HCEC 1CT (cell line): ENCODE measurements around the gene PCID2.

ENCODE experiments used
- DNase-seq: peaks from one replicate; pipeline ENCODE4 v3.0.0-alpha.2; 2017

PCID2 gene

GRCh38 chr13:113186061-113186900 lies 22.2 kb downstream of the PCID2 start:
- DNase-seq = no peak

GRCh38 chr13:113184568-113185440 lies 23.7 kb downstream of the PCID2 start:
- DNase-seq = no peak

GRCh38 chr13:113183450-113184129 lies 24.9 kb downstream of the PCID2 start:
- DNase-seq = no peak

DNA sequence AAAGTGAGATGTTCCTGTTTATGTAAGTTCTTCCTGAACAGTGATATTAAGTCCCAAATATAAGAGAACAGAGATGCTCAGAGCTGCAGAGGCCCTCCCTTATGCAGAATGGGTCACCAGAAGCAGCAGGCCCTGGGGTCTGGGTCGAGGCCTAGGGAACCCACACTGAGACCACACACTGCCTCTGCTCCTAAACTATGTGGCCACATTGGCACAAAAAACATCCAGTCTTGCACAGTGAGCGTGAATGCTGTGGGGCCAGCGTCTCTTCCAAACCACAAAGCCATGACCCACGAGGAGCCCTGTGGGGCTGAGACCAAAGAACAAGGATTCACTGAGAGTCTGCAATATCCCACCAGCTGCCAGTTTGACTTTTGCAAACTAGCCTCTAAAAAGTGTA lies 26.4 kb downstream of the PCID2 start:
- DNase-seq = no peak

GRCh38 chr13:113179374-113180230 lies 28.9 kb downstream of the PCID2 start:
- DNase-seq = no peak

- no peak for DNase-seq
Measured at GRCh38 chr13:113178896-113179167, 29.6 kb downstream of the PCID2 start.

GRCh38 chr13:113178070-113178895 lies 30.2 kb downstream of the PCID2 start:
- peak; percentile 97 for DNase-seq

DNA sequence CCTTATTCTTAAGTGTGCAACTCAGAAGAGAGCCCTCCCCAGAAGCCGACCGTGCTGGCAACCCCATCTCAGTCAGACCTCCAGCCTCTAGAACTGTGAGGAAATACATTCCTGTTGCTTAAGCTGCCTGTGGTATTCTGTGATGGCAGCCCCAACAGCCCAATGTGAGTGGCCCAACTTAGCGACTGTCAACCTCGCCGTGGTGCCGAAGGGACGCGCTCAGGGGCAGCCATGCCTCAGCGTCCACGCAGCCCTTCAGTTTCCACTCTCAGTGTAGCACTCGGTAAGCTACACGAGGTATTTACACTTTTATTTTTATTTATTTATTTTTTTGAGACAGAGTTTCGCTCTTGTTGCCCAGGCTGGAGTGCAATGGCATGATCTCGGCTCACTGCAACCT lies 31.6 kb downstream of the PCID2 start:
- no peak for DNase-seq

DNA sequence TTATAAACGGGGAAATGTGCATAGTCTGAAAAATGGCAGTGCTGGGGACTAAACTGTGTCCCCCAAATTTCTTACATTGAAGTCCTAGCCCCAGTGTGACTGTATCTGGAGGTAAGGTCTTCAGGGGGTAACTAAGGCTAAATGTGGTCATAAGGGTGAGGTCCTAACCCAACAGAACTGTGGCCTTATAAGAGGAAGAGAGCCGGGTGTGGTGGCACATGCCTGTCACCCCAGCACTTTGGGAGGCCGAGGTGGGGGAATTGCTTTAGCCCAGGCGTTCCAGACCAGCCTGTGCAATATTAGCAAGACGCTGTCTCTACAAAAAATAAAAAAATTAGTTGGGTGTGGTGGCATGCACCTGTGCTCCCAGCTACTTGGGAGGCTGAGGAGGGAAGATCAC lies 32.2 kb downstream of the PCID2 start:
- DNase-seq = no peak

- no peak for DNase-seq
Measured at GRCh38 chr13:113172419-113172926, 36.0 kb downstream of the PCID2 start.

DNA sequence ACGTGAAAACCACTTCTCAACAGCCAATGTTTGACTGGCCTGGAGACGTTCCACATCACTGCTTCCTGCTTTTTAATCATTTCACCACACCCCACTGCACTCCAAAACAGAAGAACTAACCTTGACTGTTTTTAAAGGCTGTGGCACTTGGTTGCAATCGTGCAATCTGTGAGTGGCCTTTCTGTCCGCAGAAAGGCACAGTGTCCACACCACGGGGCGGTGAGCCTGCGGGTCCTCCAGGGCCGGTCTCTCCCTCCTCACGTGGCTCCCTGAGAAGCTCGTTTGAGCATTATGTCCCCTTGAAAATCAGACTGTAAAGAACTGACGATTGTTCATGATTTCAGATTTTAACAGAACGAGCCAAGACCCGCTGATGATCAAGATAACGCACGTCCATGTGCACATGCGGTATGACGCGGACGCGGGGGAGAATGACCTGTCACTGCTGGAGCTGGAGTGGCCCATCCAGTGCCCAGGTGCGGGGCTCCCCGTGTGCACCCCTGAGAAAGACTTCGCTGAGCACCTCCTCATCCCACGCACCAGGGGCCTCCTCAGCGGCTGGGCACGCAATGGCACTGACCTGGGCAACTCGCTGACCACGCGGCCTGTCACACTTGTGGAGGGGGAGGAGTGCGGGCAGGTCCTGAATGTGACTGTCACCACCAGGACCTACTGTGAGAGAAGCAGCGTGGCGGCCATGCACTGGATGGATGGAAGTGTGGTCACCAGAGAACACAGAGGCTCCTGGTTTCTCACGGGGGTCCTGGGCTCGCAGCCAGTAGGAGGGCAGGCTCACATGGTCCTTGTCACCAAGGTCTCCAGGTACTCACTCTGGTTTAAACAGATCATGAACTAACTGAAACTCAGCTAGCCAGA lies 37.0 kb downstream of the PCID2 start:
- DNase-seq = no peak

DNA sequence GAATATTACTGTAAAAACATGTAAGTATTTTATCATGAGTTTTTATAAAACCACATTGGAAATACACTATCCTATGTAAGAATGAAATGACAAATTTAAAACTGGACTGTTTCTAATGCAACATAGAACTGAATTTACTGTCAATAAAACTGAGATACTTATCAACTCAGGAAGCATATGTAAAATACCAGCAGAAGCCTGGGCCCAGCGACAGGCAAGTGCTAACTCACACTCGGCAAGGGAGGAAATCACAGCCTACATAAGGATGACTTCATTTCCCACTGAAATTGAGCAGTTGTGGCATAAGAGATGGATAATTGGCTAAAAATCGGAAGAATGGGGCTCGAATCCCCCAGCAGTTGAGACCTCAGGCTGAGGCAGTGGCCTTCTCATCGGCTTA lies 38.0 kb downstream of the PCID2 start:
- DNase-seq = no peak

DNA sequence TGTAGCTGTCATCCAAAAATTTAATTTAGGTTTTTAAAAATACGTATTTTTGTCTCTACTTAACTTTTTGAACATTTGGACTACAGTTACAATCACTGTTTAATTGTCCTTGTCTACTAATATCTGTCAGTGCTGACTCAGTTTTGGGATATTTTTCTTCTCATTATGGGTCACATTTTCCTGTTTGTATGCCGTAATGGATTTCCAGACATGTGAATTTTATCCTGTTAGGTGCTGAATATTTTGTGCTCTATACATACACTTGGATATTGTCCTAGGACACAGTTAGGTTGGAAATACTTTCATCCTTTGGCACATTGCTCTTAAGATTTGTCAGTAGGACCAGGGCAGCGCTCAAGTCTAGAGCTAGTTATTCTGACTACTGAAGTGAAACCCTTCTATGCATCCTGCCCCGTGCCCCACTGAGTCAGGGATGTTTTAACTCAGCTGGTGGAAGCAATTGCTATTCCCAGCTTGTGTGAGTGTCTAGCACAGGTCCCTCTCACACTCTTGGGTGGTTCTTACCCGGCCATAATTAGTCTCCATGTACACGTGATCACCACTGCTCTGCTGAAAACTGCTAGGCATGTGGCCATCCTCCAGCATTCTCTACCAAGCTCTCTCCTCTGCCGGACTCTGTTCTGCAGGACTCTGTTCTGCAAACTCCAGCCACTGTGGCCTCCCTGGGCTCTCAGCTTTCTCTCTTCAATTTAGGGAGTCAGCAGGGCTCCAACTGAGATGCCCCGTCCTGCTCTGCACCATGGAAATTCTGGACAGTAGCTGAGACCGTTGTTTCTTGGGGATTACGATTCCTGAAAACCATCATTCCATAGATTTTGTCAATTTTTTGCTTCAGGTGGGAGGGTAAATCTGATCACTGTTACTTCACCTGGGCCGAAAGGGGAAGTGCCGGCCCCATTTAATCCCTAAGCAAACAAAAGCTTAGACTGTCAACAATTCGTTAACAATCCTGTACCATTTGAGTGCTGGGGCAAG lies 38.9 kb downstream of the PCID2 start:
- no peak for DNase-seq

DNA sequence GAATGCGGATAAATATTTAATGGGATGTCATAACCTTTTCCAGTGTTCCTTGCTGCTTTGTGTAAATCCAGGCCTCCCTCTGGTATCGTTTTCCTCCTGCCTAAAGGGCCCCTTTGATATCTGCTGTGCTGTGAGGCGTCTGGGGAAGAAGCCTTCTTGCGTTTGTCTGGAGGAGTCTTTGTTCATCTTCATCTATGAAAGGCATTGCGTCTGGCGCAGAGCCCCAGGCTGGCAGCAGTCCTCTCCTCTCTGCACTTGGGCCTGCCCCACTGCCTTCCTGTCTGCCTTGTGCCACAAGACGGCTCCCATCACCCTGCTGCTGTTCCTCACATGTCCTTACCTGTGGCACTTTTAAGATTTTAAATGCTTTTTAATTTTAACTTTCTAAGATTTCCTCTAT lies 40.3 kb downstream of the PCID2 start:
- DNase-seq = no peak

- DNase-seq = no peak
Measured at GRCh38 chr13:113167575-113167974, 40.9 kb downstream of the PCID2 start.

- no peak for DNase-seq
Measured at GRCh38 chr13:113167155-113167554, 41.3 kb downstream of the PCID2 start.

DNA sequence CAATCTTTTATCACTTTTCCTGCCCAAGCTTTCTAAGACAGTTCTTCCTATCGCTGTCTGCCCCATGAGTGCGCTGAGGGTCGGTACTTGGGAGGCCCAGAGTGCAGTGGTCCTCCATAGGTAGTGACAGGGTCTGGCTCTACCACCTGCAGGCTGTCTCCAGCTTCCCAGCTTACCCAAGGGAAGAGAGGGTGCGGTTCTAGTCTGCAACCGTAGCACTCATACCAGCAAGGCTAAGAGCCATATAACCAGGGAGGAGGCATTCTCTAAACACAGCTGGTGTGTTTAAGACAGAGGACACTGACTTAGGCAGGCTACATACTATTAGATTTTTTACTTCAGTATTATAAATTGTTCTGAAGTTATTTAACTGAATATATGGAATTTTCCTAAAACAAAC lies 41.8 kb downstream of the PCID2 start:
- no peak for DNase-seq

- no peak for DNase-seq
Measured at GRCh38 chr13:113166266-113166665, 42.2 kb downstream of the PCID2 start.

GRCh38 chr13:113164492-113164891 lies 44.0 kb downstream of the PCID2 start:
- no peak for DNase-seq
